HG02678 (cell line): Measurements from ENCODE around the gene RAVER1.
"Not testable (repeated sequence)": the region's sequence is repeated elsewhere in the genome, so short reads cannot be mapped to it uniquely, and the experiment has no call there.

Experiments
- ATAC-seq: cut with Tn5 transposase; IDR thresholded peaks from one replicate; pipeline ENCODE4 v1.9.1; 2021; ENCODE audit warnings: mild to moderate bottlenecking, moderate library complexity; ENCODE audit not compliant: unreplicated experiment

The RAVER1 gene

GRCh38 chr19:10291554-10292205, 41.6 kb downstream of the RAVER1 start:
- no peak for ATAC-seq

- no peak for ATAC-seq
Measured at GRCh38 chr19:10290876-10291553, 42.3 kb downstream of the RAVER1 start.

- ATAC-seq = no peak
Measured at GRCh38 chr19:10290357-10290875, 42.9 kb downstream of the RAVER1 start.

GRCh38 chr19:10289836-10290356, 43.4 kb downstream of the RAVER1 start, which contains the start of gene ICAM5:
TSS of gene ICAM5 (plus strand) at chr19:10289952. CDS start at chr19:10290044, 92 bp downstream.
- ATAC-seq = no peak

GRCh38 chr19:10289167-10289835, 44.0 kb downstream of the RAVER1 start:
- ATAC-seq = no peak

GRCh38 chr19:10288662-10289166, 44.6 kb downstream of the RAVER1 start:
- no peak for ATAC-seq

- no peak for ATAC-seq
Measured at GRCh38 chr19:10286803-10287737, 46.3 kb downstream of the RAVER1 start, which contains the start of gene ICAM4. TSS of gene ICAM4 (plus strand) at chr19:10286955. CDS start at chr19:10287013, 58 bp downstream.

GRCh38 chr19:10285393-10285792, 47.9 kb downstream of the RAVER1 start:
- ATAC-seq = no peak

- no peak for ATAC-seq
Measured at GRCh38 chr19:10284960-10285278, 48.4 kb downstream of the RAVER1 start.

GRCh38 chr19:10284065-10284959, 49.0 kb downstream of the RAVER1 start:
- ATAC-seq = no peak

GRCh38 chr19:10283301-10284064, 49.8 kb downstream of the RAVER1 start:
- ATAC-seq = no peak

GRCh38 chr19:10282043-10282442, 51.3 kb downstream of the RAVER1 start:
- not testable (repeated sequence) for ATAC-seq

GRCh38 chr19:10279737-10280442, 53.4 kb downstream of the RAVER1 start:
- no peak for ATAC-seq

GRCh38 chr19:10278935-10279334, 54.4 kb downstream of the RAVER1 start:
- no peak for ATAC-seq

- no peak for ATAC-seq
Measured at GRCh38 chr19:10277795-10278589, 55.3 kb downstream of the RAVER1 start.

GRCh38 chr19:10274589-10274988, 58.7 kb downstream of the RAVER1 start:
- no peak for ATAC-seq

- no peak for ATAC-seq
Measured at GRCh38 chr19:10271543-10272086, 61.7 kb downstream of the RAVER1 start.
